ENCODE data around the gene CTNND2. TPM values are rescaled to one million over a fixed set of nuclear protein-coding genes. Genes with fewer than 3 reads are reported as not detected.

Gene CTNND2
- total and polyA plus RNA-seq, 2 donors (not counting 1 experiment from before 2014, with no cell fraction given): not detected

- no peaks in the 10 kb centered on the region for H3K9me3 Mint-ChIP-seq (ENCODE audit: insufficient read depth)
- POLR2A ChIA-PET: no interaction called here
Measured at GRCh38 chr5:11037080-11037479, 867.2 kb downstream of the CTNND2 start.

DNA sequence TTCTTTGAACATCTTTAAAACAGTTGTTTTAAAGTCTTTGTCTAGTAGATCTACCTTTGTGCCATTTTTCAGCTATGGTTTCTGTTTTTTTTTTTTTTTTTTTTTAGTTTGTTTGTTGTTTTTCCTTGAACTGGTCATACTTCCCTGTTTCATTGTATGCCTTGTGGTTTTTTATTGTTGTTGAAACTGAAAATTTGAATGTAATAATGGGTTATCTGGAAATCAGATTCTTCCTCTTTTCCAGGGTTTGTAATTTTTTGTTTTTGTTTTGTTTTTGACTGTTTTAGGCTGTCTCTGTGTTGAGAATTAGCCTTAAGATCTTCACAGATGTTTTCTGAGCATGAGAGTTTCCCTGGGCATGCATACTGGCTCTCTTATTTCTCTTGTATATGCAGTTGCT lies 873.6 kb downstream of the CTNND2 start:
- ATAC-seq (ENCODE audit: low read depth) (no peak), DNase-seq (no peak)
- Mint-ChIP-seq H3K27ac (no peak overlapping the region), H3K27me3 (peaks cover 14% of the 10 kb centered on the region), H3K9me3 (ENCODE audit: insufficient read depth) (peaks cover 3% of the 10 kb centered on the region), H3K4me3 (no peak overlapping the region), H3K4me1 (no peaks in the 10 kb centered on the region)
- H3K79me2 ChIP-seq (ENCODE audit: control insufficient read depth, insufficient read depth, low read length): no peaks in the 10 kb centered on the region
- H3K4me3 ChIP-seq (ENCODE audit: control extremely low read depth in 1 of 5, extremely low read depth in 1 of 5, insufficient read depth in 1 of 5, low read depth in 2 of 5, low read length in 4 of 5): no peak overlapping the region
- H3K9ac ChIP-seq (ENCODE audit: low read length): no peak overlapping the region
- intact Hi-C loops (cut with micrococcal nuclease): no loop called here
- no peak overlapping the region for H2AFZ ChIP-seq (ENCODE audit: insufficient read depth, low read depth, low read length, poor library complexity, severe bottlenecking)
- H3K4me1 ChIP-seq (ENCODE audit: control insufficient read depth in 2 of 2, insufficient read depth in 2 of 2, low read length in 2 of 2): no peaks in the 10 kb centered on the region
- CTCF ChIA-PET: no interaction called here
- H3K27ac ChIP-seq (ENCODE audit: low read length in 2 of 2): no peak overlapping the region
- POLR2A ChIA-PET: no interaction called here
- H3K36me3 ChIP-seq (replicated peaks in 1 of 2; ENCODE audit: control extremely low read depth in 1 of 2, control insufficient read depth in 1 of 2, extremely low read depth in 1 of 2, insufficient read depth in 2 of 2, low read length in 1 of 2): no peaks in the 10 kb centered on the region
- TF ChIP-seq EZH2 (IDR thresholded peaks at IDR 0.05; ENCODE audit: borderline replicate concordance, insufficient read depth, low read depth, low read length, poor library complexity, severe bottlenecking): no peak
- TF ChIP-seq, protein P1, sequence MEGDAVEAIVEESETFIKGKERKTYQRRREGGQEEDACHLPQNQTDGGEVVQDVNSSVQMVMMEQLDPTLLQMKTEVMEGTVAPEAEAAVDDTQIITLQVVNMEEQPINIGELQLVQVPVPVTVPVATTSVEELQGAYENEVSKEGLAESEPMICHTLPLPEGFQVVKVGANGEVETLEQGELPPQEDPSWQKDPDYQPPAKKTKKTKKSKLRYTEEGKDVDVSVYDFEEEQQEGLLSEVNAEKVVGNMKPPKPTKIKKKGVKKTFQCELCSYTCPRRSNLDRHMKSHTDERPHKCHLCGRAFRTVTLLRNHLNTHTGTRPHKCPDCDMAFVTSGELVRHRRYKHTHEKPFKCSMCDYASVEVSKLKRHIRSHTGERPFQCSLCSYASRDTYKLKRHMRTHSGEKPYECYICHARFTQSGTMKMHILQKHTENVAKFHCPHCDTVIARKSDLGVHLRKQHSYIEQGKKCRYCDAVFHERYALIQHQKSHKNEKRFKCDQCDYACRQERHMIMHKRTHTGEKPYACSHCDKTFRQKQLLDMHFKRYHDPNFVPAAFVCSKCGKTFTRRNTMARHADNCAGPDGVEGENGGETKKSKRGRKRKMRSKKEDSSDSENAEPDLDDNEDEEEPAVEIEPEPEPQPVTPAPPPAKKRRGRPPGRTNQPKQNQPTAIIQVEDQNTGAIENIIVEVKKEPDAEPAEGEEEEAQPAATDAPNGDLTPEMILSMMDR (IDR thresholded peaks at IDR 0.05): no peak
- peaks cover 0 to 2% (median 0%) of the 10 kb centered on the region in 4 experiments for H3K27me3 ChIP-seq (replicated peaks in 1 of 4; ENCODE audit: control extremely low read depth in 1 of 4, control insufficient read depth in 3 of 4, insufficient read depth in 4 of 4, low read length in 3 of 4)
- peaks cover 3 to 11% (median 6%) of the 10 kb centered on the region in 3 donors for H3K9me3 ChIP-seq (ENCODE audit: control extremely low read depth in 1 of 3, control insufficient read depth in 2 of 3, insufficient read depth in 1 of 3, low read length in 2 of 3)
- H4K20me1 ChIP-seq (ENCODE audit: control insufficient read depth, insufficient read depth, low read length, poor library complexity, severe bottlenecking): no peaks in the 10 kb centered on the region
- no peak overlapping the region for H3K4me2 ChIP-seq (replicated peaks; ENCODE audit: low read depth, low read length, poor library complexity, severe bottlenecking)

More at GRCh38 chr5:11037080-11037479, 867.2 kb downstream of the CTNND2 start:
- Histone ChIP-seq H3K4me3 (ENCODE audit: control extremely low read depth in 1 of 5, extremely low read depth in 1 of 5, insufficient read depth in 1 of 5, low read depth in 2 of 5, low read length in 4 of 5) (no peak overlapping the region), H2AFZ (ENCODE audit: insufficient read depth, low read depth, low read length, poor library complexity, severe bottlenecking) (no peak overlapping the region), H3K9ac (ENCODE audit: low read length) (no peak overlapping the region), H3K4me2 (replicated peaks; ENCODE audit: low read depth, low read length, poor library complexity, severe bottlenecking) (no peak overlapping the region), H3K4me1 (ENCODE audit: control insufficient read depth in 2 of 2, insufficient read depth in 2 of 2, low read length in 2 of 2) (no peaks in the 10 kb centered on the region), H4K20me1 (ENCODE audit: control insufficient read depth, insufficient read depth, low read length, poor library complexity, severe bottlenecking) (no peaks in the 10 kb centered on the region), H3K9me3 (ENCODE audit: control extremely low read depth in 1 of 3, control insufficient read depth in 2 of 3, insufficient read depth in 1 of 3, low read length in 2 of 3) (no peaks in the 10 kb centered on the region), H3K36me3 (replicated peaks in 1 of 2; ENCODE audit: control extremely low read depth in 1 of 2, control insufficient read depth in 1 of 2, extremely low read depth in 1 of 2, insufficient read depth in 2 of 2, low read length in 1 of 2) (no peaks in the 10 kb centered on the region), H3K79me2 (ENCODE audit: control insufficient read depth, insufficient read depth, low read length) (no peaks in the 10 kb centered on the region), H3K27me3 (replicated peaks in 1 of 4; ENCODE audit: control extremely low read depth in 1 of 4, control insufficient read depth in 3 of 4, insufficient read depth in 4 of 4, low read length in 3 of 4) (peaks cover 0 to 2% (median 0%) of the 10 kb centered on the region in 4 experiments), H3K27ac (ENCODE audit: low read length in 2 of 2) (no peak overlapping the region)
- no peak for ATAC-seq (ENCODE audit: low read depth)
- Mint-ChIP-seq H3K27ac (no peak overlapping the region), H3K4me3 (no peak overlapping the region), H3K4me1 (no peaks in the 10 kb centered on the region), H3K27me3 (peaks cover 12% of the 10 kb centered on the region)
- CTCF ChIA-PET: no interaction called here
- TF ChIP-seq, protein P1 (IDR thresholded peaks at IDR 0.05): no peak
- no peak for TF ChIP-seq EZH2 (IDR thresholded peaks at IDR 0.05; ENCODE audit: borderline replicate concordance, insufficient read depth, low read depth, low read length, poor library complexity, severe bottlenecking)
- WGBS (ENCODE audit: insufficient coverage): 100% methylated on average over 2 of the region's 6 CpGs
- intact Hi-C loops (cut with micrococcal nuclease): no loop called here
- DNase-seq: no peak
